Measurements from ENCODE around the gene ZKSCAN7.
"Not testable (repeated sequence)": the region's sequence is repeated elsewhere in the genome, so short reads cannot be mapped to it uniquely, and the experiment has no call there.

ZKSCAN7 gene

GRCh38 chr3:44554626-44555592 lies at the start of gene ZKSCAN7:
Gene ZKSCAN7 (plus strand): TSS chr3:44555193. CDS start chr3:44557048, 1,855 bp downstream.
- DNase-seq (ENCODE audit: low read depth in 2 of 2) = peak; percentile 38 to 39

GRCh38 chr3:44506556-44506955 lies 48.4 kb upstream of the ZKSCAN7 start:
- DNase-seq (ENCODE audit: low read depth in 2 of 2) = no peak

GRCh38 chr3:44506961-44507360 lies 48.0 kb upstream of the ZKSCAN7 start:
- no peak for DNase-seq (ENCODE audit: low read depth in 2 of 2)

- DNase-seq (ENCODE audit: low read depth in 2 of 2) = no peak
These were observed 45.5 kb upstream of the ZKSCAN7 start for GRCh38 chr3:44509393-44509921.

GRCh38 chr3:44510000-44510368 lies 45.0 kb upstream of the ZKSCAN7 start:
- no peak for DNase-seq (ENCODE audit: low read depth in 2 of 2)

- DNase-seq (ENCODE audit: low read depth in 2 of 2) = no peak
These were observed 43.8 kb upstream of the ZKSCAN7 start for GRCh38 chr3:44511238-44511566.

GRCh38 chr3:44513513-44513912 lies 41.5 kb upstream of the ZKSCAN7 start:
- DNase-seq (ENCODE audit: low read depth in 2 of 2) = no peak

GRCh38 chr3:44516230-44516629 lies 38.8 kb upstream of the ZKSCAN7 start:
- no peak for DNase-seq (ENCODE audit: low read depth in 2 of 2)

GRCh38 chr3:44518782-44519156 lies 36.2 kb upstream of the ZKSCAN7 start:
- DNase-seq (ENCODE audit: low read depth in 2 of 2) = no peak

GRCh38 chr3:44521721-44522120 lies 33.3 kb upstream of the ZKSCAN7 start:
- DNase-seq (ENCODE audit: low read depth in 2 of 2) = no peak

- DNase-seq (ENCODE audit: low read depth in 2 of 2) = no peak
These were observed 32.5 kb upstream of the ZKSCAN7 start for GRCh38 chr3:44522494-44522933.

- DNase-seq (ENCODE audit: low read depth in 2 of 2) = no peak
These were observed 29.9 kb upstream of the ZKSCAN7 start for GRCh38 chr3:44525060-44525459.

- no peak for DNase-seq (ENCODE audit: low read depth in 2 of 2)
These were observed 25.1 kb upstream of the ZKSCAN7 start for GRCh38 chr3:44529927-44530326.

GRCh38 chr3:44530911-44531310 lies 24.1 kb upstream of the ZKSCAN7 start:
- no peak for DNase-seq (ENCODE audit: low read depth in 2 of 2)

GRCh38 chr3:44534659-44535058 lies 20.3 kb upstream of the ZKSCAN7 start:
- not testable (repeated sequence) for DNase-seq (ENCODE audit: low read depth in 2 of 2)

GRCh38 chr3:44535364-44535763 lies 19.6 kb upstream of the ZKSCAN7 start:
- no peak for DNase-seq (ENCODE audit: low read depth in 2 of 2)

GRCh38 chr3:44544811-44545210 lies 10.2 kb upstream of the ZKSCAN7 start:
- not testable (repeated sequence) for DNase-seq (ENCODE audit: low read depth in 2 of 2)

- no peak for DNase-seq (ENCODE audit: low read depth in 2 of 2)
These were observed 730 bp downstream of the ZKSCAN7 start for GRCh38 chr3:44555723-44556122.

- DNase-seq (ENCODE audit: low read depth in 2 of 2) = no peak
These were observed 2.1 kb downstream of the ZKSCAN7 start for GRCh38 chr3:44557074-44557473.

- no peak for DNase-seq (ENCODE audit: low read depth in 2 of 2)
These were observed 6.1 kb downstream of the ZKSCAN7 start for GRCh38 chr3:44561076-44561475.

- no peak for DNase-seq (ENCODE audit: low read depth in 2 of 2)
These were observed 7.2 kb downstream of the ZKSCAN7 start for GRCh38 chr3:44562147-44562546.

GRCh38 chr3:44568561-44568960 lies 13.6 kb downstream of the ZKSCAN7 start:
- no peak for DNase-seq (ENCODE audit: low read depth in 2 of 2)

- DNase-seq (ENCODE audit: low read depth in 2 of 2) = no peak
These were observed 16.0 kb downstream of the ZKSCAN7 start for GRCh38 chr3:44571024-44571423.
